Colonic mucosa (tissue), 4 donors: Measurements from ENCODE around the gene ATXN2. TPM values are rescaled to one million over a fixed set of nuclear protein-coding genes. Genes with fewer than 3 reads are reported as not detected.

Experiments used
- DNase-seq: peaks from one replicate; pipeline ENCODE4 v3.0.0-alpha.2; 2020
- H3K27ac ChIP-seq: fragments of 200-600 bp; one replicate; pipeline ENCODE4 v1.8.0; 2021
- H3K27me3 ChIP-seq: fragments of 200-600 bp; one replicate; pipeline ENCODE4 v1.8.0; 2021
- H3K36me3 ChIP-seq: fragments of 200-600 bp; one replicate; pipeline ENCODE4 v1.8.0; 2021
- H3K4me1 ChIP-seq: fragments of 200-600 bp; one replicate; pipeline ENCODE4 v1.8.0; 2021; ENCODE audit warnings: mild to moderate bottlenecking
- H3K4me3 ChIP-seq: fragments of 200-600 bp; one replicate; pipeline ENCODE4 v1.8.0; 2021
- H3K9ac ChIP-seq, 2 donors: one replicate each; pipeline ENCODE4 v1.7.0; 2013; ENCODE audit warnings: control low read depth in 2 of 2, low read depth in 2 of 2, low read length in 2 of 2
- H3K9me3 ChIP-seq: fragments of 200-600 bp; one replicate; pipeline ENCODE4 v1.8.0; 2021
- CTCF ChIP-seq: fragments of 200-600 bp; IDR thresholded peaks from one replicate; pipeline ENCODE4 v1.8.0; 2022; ENCODE audit warnings: antibody characterized with exemption, mild to moderate bottlenecking
- intact Hi-C: fragments of 100-400 bp; cut with DNase I; formaldehyde crosslinking; loops from one replicate; pipeline ENCODE4 v1.14.1; 2022
- total RNA-seq, 2 donors: library from RNA; stranded (reverse); fragmentation: NEBNext Ultra II Directional in 1 of 2; extraction: Animal tissue kit (Norgen Biotek cat#: 25700) in 1 of 2; gene quantifications; one replicate each; pipeline ENCODE4 v1.2.1, GENCODE V29; 2021
- donor health status: healthy.
- donor health status: DM: no; HTN: no; CAD: no.
- donor health status: DM: no; HTN: no; CAD: no.

Gene ATXN2
- total RNA-seq, 2 donors from 2014 or later: 48.7 to 55.1 TPM

- H3K9ac ChIP-seq: no peak overlapping the region
- TF ChIP-seq CTCF: no peak
- no peaks in the 10 kb centered on the region for H3K36me3 ChIP-seq
- intact Hi-C loops: no loop called here
- no peak for DNase-seq
- no peaks in the 10 kb centered on the region for H3K9me3 ChIP-seq
- peaks cover 47% of the 10 kb centered on the region for H3K4me1 ChIP-seq
- no peak overlapping the region for H3K4me3 ChIP-seq
- no peaks in the 10 kb centered on the region for H3K27me3 ChIP-seq
- peak overlapping the region; percentile 70 for H3K27ac ChIP-seq
These were observed 162.8 kb downstream of the ATXN2 start for GRCh38 chr12:111436266-111436665.

GRCh38 chr12:111435661-111436201 is 163.4 kb downstream of the ATXN2 start:
- no peaks in the 10 kb centered on the region for H3K36me3 ChIP-seq
- H3K4me1 ChIP-seq: peaks cover 53% of the 10 kb centered on the region
- peak overlapping the region; percentile 70 for H3K27ac ChIP-seq
- TF ChIP-seq CTCF: no peak
- intact Hi-C loops: no loop called here
- no peak overlapping the region for H3K4me3 ChIP-seq
- no peaks in the 10 kb centered on the region for H3K27me3 ChIP-seq
- H3K9ac ChIP-seq: peak overlapping the region; percentile 3 to 55
- DNase-seq: no peak
- H3K9me3 ChIP-seq: no peaks in the 10 kb centered on the region

DNA sequence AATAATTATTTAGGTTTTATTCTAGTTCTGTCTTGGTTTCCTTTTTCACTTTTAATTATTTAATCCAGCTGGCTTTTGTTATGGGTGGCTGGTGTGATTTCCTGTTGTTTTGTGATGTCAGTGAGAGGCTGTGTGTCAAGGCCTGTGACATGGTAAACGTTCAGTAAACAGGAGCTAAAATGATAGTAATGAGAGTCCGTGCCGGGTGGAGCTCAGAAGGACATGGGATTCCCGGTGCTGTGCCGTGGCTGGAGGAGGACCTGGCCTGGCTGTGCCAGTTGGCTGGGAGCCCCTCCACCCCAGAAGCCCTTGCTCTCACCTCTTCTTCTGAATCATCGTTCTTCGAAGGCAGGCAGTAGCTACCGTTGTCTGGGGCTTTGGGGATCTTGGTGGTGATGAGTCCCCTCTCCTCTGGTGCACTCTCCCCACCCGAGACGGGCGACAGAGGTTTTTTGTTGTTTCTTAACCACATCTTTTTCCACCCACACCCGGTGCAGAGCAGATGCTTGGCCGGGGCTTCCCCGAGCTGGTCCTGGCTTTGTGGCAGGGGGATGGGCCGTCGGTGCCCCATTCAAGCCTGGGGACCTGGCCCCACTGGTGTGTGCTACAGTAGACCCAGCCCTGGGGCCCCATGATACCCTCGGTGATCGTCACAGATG is 164.3 kb downstream of the ATXN2 start:
- peak overlapping the region; percentile 70 for H3K27ac ChIP-seq
- TF ChIP-seq CTCF: no peak
- H3K36me3 ChIP-seq: no peaks in the 10 kb centered on the region
- no peaks in the 10 kb centered on the region for H3K27me3 ChIP-seq
- H3K4me3 ChIP-seq: no peak overlapping the region
- H3K9ac ChIP-seq: peak overlapping the region in 1 of 2 donors; percentile 65
- DNase-seq: peak; percentile 73
- H3K4me1 ChIP-seq: peaks cover 59% of the 10 kb centered on the region
- intact Hi-C loops: no loop called here
- no peaks in the 10 kb centered on the region for H3K9me3 ChIP-seq

DNA sequence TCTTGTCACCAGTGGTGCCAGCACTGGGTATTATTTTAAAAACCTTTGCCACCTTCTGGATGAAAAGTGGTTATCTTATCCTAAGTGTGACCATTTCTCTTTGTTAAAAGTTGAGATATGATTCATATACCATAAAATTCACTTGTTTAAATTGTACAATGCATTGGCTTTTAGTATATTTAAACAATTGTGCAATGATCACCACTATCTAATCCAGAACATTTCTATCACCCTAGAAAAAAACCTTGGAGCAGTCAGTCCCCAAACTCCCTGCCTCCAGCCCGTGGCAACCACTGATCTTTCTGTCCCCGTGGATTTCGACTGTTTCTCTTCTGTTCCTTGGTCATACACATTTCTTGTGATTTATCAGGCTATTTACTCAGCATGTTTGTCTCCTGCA is 165.1 kb downstream of the ATXN2 start:
- H3K27me3 ChIP-seq: no peaks in the 10 kb centered on the region
- H3K27ac ChIP-seq: peak overlapping the region; percentile 70
- peaks cover 64% of the 10 kb centered on the region for H3K4me1 ChIP-seq
- H3K36me3 ChIP-seq: no peaks in the 10 kb centered on the region
- intact Hi-C loops: no loop called here
- no peak overlapping the region for H3K4me3 ChIP-seq
- H3K9me3 ChIP-seq: no peaks in the 10 kb centered on the region
- no peak for TF ChIP-seq CTCF
- peak overlapping the region in 1 of 2 donors; percentile 65 for H3K9ac ChIP-seq
- DNase-seq: no peak

GRCh38 chr12:111431772-111432171 is 167.3 kb downstream of the ATXN2 start:
- no peak for TF ChIP-seq CTCF
- peak overlapping the region; percentile 4 to 75 for H3K9ac ChIP-seq
- H3K4me1 ChIP-seq: peaks cover 78% of the 10 kb centered on the region
- no peaks in the 10 kb centered on the region for H3K36me3 ChIP-seq
- no peaks in the 10 kb centered on the region for H3K9me3 ChIP-seq
- intact Hi-C loops: no loop called here
- H3K4me3 ChIP-seq: no peak overlapping the region
- no peak for DNase-seq
- H3K27ac ChIP-seq: peak overlapping the region; percentile 70
- no peaks in the 10 kb centered on the region for H3K27me3 ChIP-seq
